Fibroblast of villous mesenchyme (primary cell): Measurements from ENCODE around the gene RIMKLA. TPM values are rescaled to one million over a fixed set of nuclear protein-coding genes. Genes with fewer than 3 reads are reported as not detected.

Source experiments
- DNase-seq: peaks from one replicate; pipeline ENCODE4 v3.0.0-alpha.2; 2010; ENCODE audit warnings: low read depth
- H3K4me3 ChIP-seq: 2 replicates; pipeline ENCODE4 v1.5.1; 2011; ENCODE audit warnings: low read depth, mild to moderate bottlenecking, low read length
- total RNA-seq: library from RNA; depleted of rRNA; stranded (reverse); fragments of >200 nt; gene quantifications from 2 replicates; pipeline ENCODE4 v1.2.3, GENCODE V29; 2012
- TF ChIP-seq, protein P1 (sequence below): IDR thresholded peaks from 2 replicates; pipeline ENCODE4 v1.5.1; 2012; ENCODE audit warnings: low read depth, mild to moderate bottlenecking, low read length; ENCODE audit not compliant: insufficient read depth

Gene RIMKLA
- total RNA-seq, 1 donor = not detected

DNA sequence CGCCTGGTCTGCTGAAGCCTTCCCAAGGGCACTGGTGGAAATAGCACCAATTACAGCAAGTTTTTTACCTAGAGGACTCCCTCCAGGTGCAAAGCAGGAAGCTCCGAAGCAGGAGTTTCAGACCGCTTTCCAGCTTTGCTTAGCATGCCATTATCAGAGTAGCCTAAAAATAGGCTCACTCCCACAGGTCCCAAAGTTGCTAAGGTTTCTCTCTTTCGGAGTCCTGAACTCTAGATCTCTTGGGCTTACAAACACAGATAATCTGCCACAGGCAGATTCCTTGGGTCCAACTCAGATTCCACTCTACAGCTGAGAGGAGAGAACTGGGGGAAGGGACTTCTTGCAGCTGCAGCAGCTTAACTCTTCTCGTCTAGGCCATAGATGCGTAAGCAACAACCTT, 52.8 kb downstream of the RIMKLA start:
- TF ChIP-seq, protein P1, sequence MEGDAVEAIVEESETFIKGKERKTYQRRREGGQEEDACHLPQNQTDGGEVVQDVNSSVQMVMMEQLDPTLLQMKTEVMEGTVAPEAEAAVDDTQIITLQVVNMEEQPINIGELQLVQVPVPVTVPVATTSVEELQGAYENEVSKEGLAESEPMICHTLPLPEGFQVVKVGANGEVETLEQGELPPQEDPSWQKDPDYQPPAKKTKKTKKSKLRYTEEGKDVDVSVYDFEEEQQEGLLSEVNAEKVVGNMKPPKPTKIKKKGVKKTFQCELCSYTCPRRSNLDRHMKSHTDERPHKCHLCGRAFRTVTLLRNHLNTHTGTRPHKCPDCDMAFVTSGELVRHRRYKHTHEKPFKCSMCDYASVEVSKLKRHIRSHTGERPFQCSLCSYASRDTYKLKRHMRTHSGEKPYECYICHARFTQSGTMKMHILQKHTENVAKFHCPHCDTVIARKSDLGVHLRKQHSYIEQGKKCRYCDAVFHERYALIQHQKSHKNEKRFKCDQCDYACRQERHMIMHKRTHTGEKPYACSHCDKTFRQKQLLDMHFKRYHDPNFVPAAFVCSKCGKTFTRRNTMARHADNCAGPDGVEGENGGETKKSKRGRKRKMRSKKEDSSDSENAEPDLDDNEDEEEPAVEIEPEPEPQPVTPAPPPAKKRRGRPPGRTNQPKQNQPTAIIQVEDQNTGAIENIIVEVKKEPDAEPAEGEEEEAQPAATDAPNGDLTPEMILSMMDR = no peak
- peak; percentile 54 for DNase-seq
- H3K4me3 ChIP-seq = no peak overlapping the region

DNA sequence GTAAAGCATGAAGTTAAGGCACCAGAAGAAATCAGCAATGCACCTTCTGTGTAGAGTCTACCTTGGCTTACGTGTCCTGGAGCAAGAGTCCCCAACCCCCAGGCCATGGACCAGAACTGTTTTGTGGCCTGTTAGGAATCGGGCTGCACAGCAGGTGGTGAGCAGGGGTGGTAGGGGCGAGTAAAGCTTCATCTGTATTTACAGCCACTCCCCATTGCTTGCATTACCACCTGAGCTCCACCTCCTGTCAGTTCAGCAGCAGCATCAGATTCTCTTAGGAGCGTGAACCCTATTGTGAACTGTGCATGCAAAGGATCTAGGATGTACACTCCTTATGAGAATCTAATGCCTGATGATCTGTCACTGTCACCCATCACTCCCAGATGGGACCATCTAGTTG, 53.7 kb downstream of the RIMKLA start:
- DNase-seq = no peak
- TF ChIP-seq, protein P1 = no peak
- H3K4me3 ChIP-seq = no peak overlapping the region

DNA sequence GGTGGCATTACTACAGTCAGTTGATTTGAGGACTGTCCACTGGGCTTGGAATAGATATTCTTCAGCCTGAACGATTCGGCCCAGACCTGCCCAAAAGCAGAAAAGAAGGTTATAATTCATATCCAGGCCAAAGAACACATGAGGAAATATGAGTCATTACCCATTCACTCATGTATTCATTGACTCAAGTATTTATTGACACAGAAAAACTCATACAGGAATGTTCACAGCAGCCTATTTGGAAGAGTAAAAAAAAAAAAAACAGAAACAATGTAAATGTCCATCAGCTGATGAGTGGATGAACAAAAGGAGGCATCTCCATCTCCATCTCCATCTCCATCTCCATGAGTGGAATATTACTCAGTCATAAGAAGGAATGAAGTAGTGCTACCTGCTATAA, 59.3 kb downstream of the RIMKLA start:
- TF ChIP-seq, protein P1 = no peak
- DNase-seq = peak; percentile 6
- H3K4me3 ChIP-seq = no peak overlapping the region

DNA sequence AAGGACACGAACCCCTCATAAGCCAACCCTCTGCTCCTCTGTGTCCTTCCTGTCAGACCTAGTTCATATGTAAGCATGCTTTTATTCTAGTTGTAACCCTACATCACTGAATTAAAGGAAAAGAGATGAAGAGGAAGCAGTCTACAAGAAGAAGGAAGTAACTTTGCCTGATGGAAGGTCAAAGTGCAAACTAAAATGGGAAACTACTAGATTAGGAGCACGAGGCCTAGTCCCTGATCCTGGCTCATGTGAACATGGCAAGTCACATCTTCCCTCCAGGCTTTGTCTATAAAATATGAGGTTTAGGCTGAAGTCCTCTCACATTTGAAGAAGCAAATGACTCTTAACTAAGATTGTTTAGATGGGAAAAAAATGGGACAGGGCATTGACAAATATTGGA, 62.1 kb downstream of the RIMKLA start:
- DNase-seq = no peak
- TF ChIP-seq, protein P1 = no peak
- H3K4me3 ChIP-seq = no peak overlapping the region

DNA sequence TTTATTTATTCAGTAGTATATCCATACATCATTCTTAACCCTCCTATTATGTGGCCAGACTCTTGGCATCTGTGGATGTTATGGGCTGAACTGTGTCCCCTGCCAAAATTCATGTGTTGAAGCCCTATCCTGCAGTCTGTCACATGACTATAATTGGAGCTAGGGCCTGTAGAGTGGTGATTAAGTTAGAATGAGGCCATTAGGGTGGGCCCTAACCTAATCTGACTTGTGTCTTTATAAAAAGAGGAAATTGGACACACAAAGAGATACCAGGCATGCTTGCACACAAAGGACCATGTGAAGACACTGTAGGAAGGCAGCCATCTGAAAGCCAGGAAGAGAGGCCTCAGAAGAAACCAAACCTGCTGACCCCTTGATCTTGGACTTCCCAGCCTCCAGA, 68.7 kb downstream of the RIMKLA start:
- TF ChIP-seq, protein P1 = no peak
- no peak for DNase-seq
- H3K4me3 ChIP-seq = no peak overlapping the region

DNA sequence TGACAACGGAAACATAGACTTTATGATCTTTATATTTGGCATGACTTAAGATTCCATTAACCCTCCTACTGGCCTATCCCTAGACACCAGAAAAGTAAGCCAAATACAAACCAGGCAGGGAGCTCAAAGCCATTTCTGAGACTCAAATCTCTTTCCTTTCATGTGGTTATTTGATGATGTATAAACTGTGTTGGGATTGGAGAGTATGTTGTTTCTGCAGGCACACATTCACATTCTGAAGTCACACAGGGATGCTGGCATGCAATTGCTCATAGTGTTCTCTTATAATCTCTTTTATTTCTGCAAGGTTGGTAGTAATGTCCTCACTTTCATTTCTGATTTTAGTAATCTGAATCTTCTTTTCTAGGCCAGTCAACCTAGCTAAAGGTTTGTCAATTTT, 69.5 kb downstream of the RIMKLA start:
- TF ChIP-seq, protein P1 = no peak
- H3K4me3 ChIP-seq = no peak overlapping the region
- no peak for DNase-seq

DNA sequence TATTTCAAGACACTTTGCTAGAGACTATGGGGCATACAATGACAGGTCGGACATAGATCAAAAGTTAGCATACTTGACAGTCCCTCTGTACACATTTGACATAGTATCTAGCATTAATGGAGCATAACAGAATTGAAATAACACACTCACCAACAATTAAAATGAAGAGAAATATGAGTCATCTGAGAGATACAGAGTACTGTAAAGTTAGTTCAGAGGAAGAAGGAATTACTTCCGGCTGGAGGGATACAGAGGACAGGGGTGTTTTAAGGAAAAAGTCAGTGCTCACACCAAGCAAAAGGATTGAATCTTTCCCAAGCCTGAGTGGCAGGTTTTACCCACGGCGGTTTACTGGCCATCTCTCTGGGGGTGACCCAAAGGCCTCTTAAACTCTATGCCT, 72.8 kb downstream of the RIMKLA start:
- TF ChIP-seq, protein P1 = no peak
- H3K4me3 ChIP-seq = no peak overlapping the region
- no peak for DNase-seq
